ENCODE results near the gene STX7.

GRCh38 chr6:132471787-132472186 is 41.1 kb downstream of the STX7 start:
- TF ChIP-seq, protein P1, sequence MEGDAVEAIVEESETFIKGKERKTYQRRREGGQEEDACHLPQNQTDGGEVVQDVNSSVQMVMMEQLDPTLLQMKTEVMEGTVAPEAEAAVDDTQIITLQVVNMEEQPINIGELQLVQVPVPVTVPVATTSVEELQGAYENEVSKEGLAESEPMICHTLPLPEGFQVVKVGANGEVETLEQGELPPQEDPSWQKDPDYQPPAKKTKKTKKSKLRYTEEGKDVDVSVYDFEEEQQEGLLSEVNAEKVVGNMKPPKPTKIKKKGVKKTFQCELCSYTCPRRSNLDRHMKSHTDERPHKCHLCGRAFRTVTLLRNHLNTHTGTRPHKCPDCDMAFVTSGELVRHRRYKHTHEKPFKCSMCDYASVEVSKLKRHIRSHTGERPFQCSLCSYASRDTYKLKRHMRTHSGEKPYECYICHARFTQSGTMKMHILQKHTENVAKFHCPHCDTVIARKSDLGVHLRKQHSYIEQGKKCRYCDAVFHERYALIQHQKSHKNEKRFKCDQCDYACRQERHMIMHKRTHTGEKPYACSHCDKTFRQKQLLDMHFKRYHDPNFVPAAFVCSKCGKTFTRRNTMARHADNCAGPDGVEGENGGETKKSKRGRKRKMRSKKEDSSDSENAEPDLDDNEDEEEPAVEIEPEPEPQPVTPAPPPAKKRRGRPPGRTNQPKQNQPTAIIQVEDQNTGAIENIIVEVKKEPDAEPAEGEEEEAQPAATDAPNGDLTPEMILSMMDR (IDR thresholded peaks at IDR 0.05; ENCODE audit: borderline replicate concordance, extremely low read depth, low read length, poor library complexity, severe bottlenecking), result no peak
- no peak for TF ChIP-seq EZH2 (IDR thresholded peaks at IDR 0.05; ENCODE audit: borderline replicate concordance, low read depth, low read length, severe bottlenecking)
